Vagina (tissue), 2 donors: ENCODE data around the gene NOS3.

ENCODE experiments used
- POLR2A ChIP-seq, 2 donors: fragments of 450-650 bp; IDR thresholded peaks; one replicate each; pipeline ENCODE4 v1.6.1; 2017; ENCODE audit warnings: antibody characterized with exemption in 2 of 2, mild to moderate bottlenecking in 2 of 2, moderate library complexity in 2 of 2
- TF ChIP-seq, protein P1 (sequence below), 3 experiments: fragments of 450-650 bp in 2 of 3; fragments of 200-600 bp in 1 of 3; sonication (generic) in 1 of 3; IDR thresholded peaks; one replicate each; pipeline ENCODE4 v1.5.1; 2017 to 2019; ENCODE audit warnings: antibody characterized with exemption in 3 of 3, mild to moderate bottlenecking in 2 of 3, moderate library complexity in 2 of 3

DNA sequence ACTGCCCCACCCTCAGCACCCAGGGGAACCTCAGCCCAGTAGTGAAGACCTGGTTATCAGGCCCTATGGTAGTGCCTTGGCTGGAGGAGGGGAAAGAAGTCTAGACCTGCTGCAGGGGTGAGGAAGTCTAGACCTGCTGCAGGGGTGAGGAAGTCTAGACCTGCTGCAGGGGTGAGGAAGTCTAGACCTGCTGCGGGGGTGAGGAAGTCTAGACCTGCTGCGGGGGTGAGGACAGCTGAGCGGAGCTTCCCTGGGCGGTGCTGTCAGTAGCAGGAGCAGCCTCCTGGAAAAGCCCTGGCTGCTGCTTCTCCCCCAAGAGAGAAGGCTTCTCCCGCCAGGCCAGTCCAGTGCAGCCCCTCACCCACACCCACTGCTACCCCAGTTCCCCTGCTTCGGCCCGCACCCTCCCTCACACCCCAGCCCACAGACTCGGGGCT, 6.3 kb downstream of the NOS3 start:
- TF ChIP-seq, protein P1, sequence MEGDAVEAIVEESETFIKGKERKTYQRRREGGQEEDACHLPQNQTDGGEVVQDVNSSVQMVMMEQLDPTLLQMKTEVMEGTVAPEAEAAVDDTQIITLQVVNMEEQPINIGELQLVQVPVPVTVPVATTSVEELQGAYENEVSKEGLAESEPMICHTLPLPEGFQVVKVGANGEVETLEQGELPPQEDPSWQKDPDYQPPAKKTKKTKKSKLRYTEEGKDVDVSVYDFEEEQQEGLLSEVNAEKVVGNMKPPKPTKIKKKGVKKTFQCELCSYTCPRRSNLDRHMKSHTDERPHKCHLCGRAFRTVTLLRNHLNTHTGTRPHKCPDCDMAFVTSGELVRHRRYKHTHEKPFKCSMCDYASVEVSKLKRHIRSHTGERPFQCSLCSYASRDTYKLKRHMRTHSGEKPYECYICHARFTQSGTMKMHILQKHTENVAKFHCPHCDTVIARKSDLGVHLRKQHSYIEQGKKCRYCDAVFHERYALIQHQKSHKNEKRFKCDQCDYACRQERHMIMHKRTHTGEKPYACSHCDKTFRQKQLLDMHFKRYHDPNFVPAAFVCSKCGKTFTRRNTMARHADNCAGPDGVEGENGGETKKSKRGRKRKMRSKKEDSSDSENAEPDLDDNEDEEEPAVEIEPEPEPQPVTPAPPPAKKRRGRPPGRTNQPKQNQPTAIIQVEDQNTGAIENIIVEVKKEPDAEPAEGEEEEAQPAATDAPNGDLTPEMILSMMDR (IDR thresholded peaks at IDR 0.05) = no peak
- TF ChIP-seq POLR2A (IDR thresholded peaks at IDR 0.05) = no peak
